ENCODE data around the gene CHRD. TPM values are rescaled to one million over a fixed set of nuclear protein-coding genes. Genes with fewer than 3 reads are reported as not detected.

CHRD gene
- total and polyA plus RNA-seq, 10 of the 15 experiments (the other 5 are each of a cell fraction or from before 2014, with no cell fraction given): not detected

DNA sequence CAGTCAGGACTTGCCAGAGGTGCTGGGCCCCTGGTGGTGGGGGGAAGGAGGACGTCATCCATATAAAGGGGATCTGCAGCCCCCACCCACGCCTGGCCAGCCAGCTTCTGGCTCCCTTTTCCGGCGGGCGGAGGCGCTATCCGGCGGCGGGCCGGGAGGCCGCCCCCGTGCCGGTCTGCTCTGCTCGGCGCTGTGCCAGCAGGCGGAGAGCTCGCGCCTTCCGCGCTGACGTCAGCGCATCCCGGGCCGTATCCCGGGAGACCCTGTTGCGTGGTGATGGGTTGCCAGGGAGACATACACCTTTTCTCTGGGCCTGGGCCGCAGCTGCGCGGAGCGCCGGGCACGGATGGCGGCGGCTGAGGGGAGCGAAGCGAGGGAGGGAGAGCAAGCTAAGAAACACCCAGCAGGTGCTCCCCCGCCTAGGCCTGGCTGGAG, 41.3 kb upstream of the CHRD start:
- Histone ChIP-seq H4K20me1 (ENCODE audit: control insufficient read depth, insufficient read depth) (peaks cover 2% of the 10 kb centered on the region), H3K79me2 (ENCODE audit: control insufficient read depth, insufficient read depth, low read length) (no peaks in the 10 kb centered on the region), H3K27ac (ENCODE audit: control insufficient read depth, insufficient read depth) (no peak overlapping the region), H3K4me3 (no peak overlapping the region), H3K27me3 (replicated peaks in 1 of 2; ENCODE audit: control insufficient read depth in 2 of 2, insufficient read depth in 2 of 2, low read length in 1 of 2) (no peaks in the 10 kb centered on the region), H3K9ac (ENCODE audit: control insufficient read depth, insufficient read depth, low read length) (no peak overlapping the region), H2AFZ (ENCODE audit: control insufficient read depth, low read depth, low read length) (no peak overlapping the region), H3K36me3 (ENCODE audit: control insufficient read depth in 2 of 2, insufficient read depth in 2 of 2, low read length in 1 of 2) (peaks cover 2 to 6% of the 10 kb centered on the region in 2 experiments; a peak in 3 of 4 replicates), H3K4me1 (ENCODE audit: control insufficient read depth, insufficient read depth, low read length) (peaks cover 11% of the 10 kb centered on the region), H3K9me3 (replicated peaks; ENCODE audit: control insufficient read depth, insufficient read depth, low read length) (no peaks in the 10 kb centered on the region), H3K4me2 (ENCODE audit: control insufficient read depth, insufficient read depth) (no peak overlapping the region)
- SMC1A ChIA-PET (ENCODE audit: uncharacterized antibody, unreplicated experiment): no interaction called here
- in situ Hi-C loops (cut with MboI): no loop called here
- FAIRE-seq (no peak), DNase-seq (ENCODE audit: low read depth, low spot score) (no peak), ATAC-seq (no peak)
- CTCF ChIA-PET: interaction anchor here (1.7 kb wide), 1 partner anchor 15 kb away, joined by 4 read pairs; no protein-coding TSS in a partner anchor
- no TSS peak for BruUV-seq (replicated peaks)
- intact Hi-C loops (cut with micrococcal nuclease; ENCODE audit: unreplicated experiment): no loop called here
- POLR2A ChIA-PET: no interaction called here
- 88% methylated on average over 21 of the region's 37 CpGs for WGBS (ENCODE audit: insufficient coverage, insufficient replicate concordance, low lambda C conversion rate, missing lambda C conversion rate)
- TF ChIP-seq KAT2A (conservative IDR thresholded peaks at IDR 0.05; ENCODE audit: control insufficient read depth, low read depth, low read length) (no peak), ETV6 (conservative IDR thresholded peaks at IDR 0.05 in 1 of 2, IDR thresholded peaks at IDR 0.05 in 1 of 2; ENCODE audit: borderline replicate concordance in 1 of 2, low read depth in 1 of 2) (no peak), RAD21 (IDR thresholded peaks at IDR 0.05; ENCODE audit: insufficient read depth, low read depth, low read length) (no peak)
- TF ChIP-seq, protein P1, sequence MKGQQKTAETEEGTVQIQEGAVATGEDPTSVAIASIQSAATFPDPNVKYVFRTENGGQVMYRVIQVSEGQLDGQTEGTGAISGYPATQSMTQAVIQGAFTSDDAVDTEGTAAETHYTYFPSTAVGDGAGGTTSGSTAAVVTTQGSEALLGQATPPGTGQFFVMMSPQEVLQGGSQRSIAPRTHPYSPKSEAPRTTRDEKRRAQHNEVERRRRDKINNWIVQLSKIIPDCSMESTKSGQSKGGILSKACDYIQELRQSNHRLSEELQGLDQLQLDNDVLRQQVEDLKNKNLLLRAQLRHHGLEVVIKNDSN (IDR thresholded peaks at IDR 0.05; ENCODE audit: borderline replicate concordance, extremely low read length, insufficient read depth, low read depth, low read length): no peak
- TF ChIP-seq, protein P2, sequence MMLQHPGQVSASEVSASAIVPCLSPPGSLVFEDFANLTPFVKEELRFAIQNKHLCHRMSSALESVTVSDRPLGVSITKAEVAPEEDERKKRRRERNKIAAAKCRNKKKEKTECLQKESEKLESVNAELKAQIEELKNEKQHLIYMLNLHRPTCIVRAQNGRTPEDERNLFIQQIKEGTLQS (IDR thresholded peaks at IDR 0.05; ENCODE audit: borderline replicate concordance, extremely low read depth, low read depth, low read length): no peak
- TF ChIP-seq, protein P3, sequence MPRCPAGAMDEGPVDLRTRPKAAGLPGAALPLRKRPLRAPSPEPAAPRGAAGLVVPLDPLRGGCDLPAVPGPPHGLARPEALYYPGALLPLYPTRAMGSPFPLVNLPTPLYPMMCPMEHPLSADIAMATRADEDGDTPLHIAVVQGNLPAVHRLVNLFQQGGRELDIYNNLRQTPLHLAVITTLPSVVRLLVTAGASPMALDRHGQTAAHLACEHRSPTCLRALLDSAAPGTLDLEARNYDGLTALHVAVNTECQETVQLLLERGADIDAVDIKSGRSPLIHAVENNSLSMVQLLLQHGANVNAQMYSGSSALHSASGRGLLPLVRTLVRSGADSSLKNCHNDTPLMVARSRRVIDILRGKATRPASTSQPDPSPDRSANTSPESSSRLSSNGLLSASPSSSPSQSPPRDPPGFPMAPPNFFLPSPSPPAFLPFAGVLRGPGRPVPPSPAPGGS (IDR thresholded peaks at IDR 0.05; ENCODE audit: borderline replicate concordance, insufficient read depth, low read depth, low read length, poor library complexity, severe bottlenecking): no peak
- RAD21 ChIA-PET (ENCODE audit: unreplicated experiment): no interaction called here

Data from GM12878 (cell line).